AG10803 (cell line): Measurements from ENCODE around the gene PCDH12.

ENCODE experiments used
- DNase-seq: peaks from one replicate; pipeline ENCODE4 v3.0.0; 2010; ENCODE audit warnings: low read depth
- H3K4me3 ChIP-seq: 2 replicates; pipeline ENCODE4 v1.5.1; 2011; ENCODE audit warnings: mild to moderate bottlenecking, low read length, control low read depth
- TF ChIP-seq, protein P1 (sequence below): conservative IDR thresholded peaks from 2 replicates; pipeline ENCODE4 v1.5.1; 2011; ENCODE audit warnings: mild to moderate bottlenecking, low read length, control low read depth, inconsistent platforms

Gene PCDH12

DNA sequence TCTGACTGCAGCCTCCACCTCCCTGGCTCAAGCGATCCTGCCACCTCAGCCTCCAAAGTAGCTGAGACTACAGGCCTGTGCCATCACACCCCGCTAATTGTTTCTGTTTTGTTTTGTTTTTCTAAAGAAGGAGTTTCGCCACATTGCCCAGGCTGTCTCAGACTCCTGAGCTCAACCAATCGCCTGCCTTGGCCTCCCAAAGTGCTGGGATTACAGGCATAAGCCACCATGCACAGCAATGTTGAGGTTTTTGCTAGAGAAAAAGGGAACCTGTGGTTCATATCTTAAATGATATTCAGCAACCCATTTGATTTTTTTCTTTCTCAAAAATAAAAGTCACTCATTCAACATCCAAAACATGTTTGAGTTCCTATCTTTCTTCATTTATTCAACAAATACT lies 54.7 kb downstream of the PCDH12 start:
- TF ChIP-seq, protein P1, sequence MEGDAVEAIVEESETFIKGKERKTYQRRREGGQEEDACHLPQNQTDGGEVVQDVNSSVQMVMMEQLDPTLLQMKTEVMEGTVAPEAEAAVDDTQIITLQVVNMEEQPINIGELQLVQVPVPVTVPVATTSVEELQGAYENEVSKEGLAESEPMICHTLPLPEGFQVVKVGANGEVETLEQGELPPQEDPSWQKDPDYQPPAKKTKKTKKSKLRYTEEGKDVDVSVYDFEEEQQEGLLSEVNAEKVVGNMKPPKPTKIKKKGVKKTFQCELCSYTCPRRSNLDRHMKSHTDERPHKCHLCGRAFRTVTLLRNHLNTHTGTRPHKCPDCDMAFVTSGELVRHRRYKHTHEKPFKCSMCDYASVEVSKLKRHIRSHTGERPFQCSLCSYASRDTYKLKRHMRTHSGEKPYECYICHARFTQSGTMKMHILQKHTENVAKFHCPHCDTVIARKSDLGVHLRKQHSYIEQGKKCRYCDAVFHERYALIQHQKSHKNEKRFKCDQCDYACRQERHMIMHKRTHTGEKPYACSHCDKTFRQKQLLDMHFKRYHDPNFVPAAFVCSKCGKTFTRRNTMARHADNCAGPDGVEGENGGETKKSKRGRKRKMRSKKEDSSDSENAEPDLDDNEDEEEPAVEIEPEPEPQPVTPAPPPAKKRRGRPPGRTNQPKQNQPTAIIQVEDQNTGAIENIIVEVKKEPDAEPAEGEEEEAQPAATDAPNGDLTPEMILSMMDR, result no peak
- no peak for DNase-seq
- H3K4me3 ChIP-seq, result no peak overlapping the region

DNA sequence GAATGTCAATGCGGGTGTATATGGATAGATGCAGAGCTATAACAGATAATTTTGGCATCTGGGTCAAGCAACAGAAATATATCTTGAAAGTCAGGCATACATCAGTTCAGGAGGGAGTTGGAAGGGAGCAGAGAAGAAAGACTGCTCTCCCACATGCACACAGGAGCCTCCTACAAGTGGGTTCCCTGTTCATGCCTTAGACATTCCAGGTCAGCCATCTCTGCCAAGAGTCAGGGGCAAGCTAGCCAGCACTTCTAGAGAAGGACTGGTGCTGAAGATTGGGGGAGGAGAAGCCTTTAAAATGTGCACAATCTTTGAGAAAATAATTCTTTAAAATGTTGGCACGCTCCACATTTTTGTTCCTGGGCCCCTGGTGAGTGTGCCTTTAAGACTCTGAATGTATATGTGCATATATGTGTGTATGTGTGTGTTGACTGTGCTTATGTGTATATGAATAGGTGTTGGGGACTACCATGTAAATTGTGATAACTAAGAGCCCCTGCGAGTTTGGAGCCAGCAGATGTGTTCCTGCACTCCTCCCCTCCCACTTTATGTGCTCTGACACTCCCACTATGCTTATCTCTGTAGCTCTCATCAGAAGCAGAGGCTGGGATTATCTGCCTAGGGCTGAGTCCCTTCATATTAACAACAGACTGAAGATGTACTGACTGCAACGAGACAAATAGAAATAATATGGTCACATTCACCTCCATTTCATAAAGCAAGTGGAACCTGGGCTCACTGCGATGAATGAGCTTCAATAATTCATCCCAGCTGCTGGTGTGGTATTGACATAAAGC lies 55.8 kb downstream of the PCDH12 start:
- no peak overlapping the region for H3K4me3 ChIP-seq
- no peak for DNase-seq
- TF ChIP-seq, protein P1, result no peak

DNA sequence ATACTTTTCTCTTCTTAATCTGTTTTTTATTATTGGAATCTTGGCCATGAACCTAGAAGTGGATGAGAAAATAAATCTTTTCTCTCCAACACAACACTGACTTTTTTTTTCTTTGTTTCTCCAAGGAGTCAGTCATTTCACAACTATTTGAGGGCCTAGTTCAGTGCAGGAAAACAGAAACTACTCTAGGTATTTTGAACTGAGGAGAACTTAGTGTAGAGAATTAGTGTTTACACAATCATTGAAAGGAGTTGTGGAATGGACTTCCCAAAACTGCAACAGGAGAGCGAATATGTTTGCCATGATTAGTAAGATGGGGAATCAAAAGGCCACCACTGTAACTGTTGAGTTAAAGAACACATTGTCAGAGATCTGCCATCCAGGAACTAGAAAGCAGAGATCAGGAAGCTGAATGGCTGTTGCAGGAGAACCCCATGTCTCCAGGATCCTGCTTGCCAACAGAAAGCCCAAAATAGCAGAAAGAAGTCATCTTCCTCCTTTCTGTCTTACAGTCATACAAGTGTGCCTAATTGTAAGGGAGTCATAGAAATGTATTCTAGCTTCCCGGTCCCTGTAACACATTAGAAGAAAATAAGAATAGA lies 59.5 kb downstream of the PCDH12 start:
- no peak overlapping the region for H3K4me3 ChIP-seq
- TF ChIP-seq, protein P1, result no peak
- no peak for DNase-seq

DNA sequence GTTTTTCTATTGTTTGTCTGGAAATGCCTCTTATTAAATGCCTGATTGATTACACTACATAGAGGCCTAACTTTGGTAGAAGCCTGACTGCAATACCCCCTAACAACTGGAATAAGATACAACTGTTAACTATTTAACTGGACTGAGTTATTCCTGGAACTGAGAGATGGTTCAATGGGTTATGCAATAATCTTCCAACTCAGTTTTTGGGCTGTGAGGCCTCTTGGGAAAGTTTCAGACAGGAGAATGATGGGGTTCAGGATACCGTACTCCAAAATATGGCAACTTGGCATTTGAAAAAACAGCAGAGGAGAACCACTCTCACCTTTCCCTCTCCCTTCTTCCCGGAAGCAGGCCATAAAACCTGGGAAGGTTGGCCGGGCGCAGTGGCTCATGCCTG lies 60.6 kb downstream of the PCDH12 start:
- DNase-seq, result no peak
- H3K4me3 ChIP-seq, result no peak overlapping the region
- TF ChIP-seq, protein P1, result no peak
